UCSD-AML1 (cell line): ENCODE results near the gene MOCOS.

Experiments used
- DNase-seq: peaks from one replicate; lab custom pipeline; 2025; ENCODE audit not compliant: unreplicated experiment; lab: John Stamatoyannopoulos, UW

MOCOS gene

DNA sequence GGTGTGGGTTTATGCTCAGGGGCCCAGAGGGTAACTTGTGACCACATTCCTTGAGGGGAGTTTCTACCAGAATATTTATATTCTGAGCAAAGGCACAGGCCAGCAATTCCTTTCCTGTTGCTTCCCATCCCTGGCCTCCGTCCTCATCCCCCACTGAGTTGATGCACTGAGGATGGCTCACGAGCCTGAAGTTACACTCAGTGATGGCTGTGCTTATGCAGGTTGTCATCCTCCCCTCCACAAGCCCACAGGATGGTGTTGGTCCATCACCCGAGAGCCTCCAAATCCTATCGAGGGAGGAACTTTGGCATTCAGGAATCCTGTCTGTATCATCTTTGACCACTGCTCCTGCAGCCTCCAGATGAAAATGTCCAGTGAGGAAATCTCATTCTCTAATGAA, 81.9 kb downstream of the MOCOS start:
- DNase-seq = no peak

DNA sequence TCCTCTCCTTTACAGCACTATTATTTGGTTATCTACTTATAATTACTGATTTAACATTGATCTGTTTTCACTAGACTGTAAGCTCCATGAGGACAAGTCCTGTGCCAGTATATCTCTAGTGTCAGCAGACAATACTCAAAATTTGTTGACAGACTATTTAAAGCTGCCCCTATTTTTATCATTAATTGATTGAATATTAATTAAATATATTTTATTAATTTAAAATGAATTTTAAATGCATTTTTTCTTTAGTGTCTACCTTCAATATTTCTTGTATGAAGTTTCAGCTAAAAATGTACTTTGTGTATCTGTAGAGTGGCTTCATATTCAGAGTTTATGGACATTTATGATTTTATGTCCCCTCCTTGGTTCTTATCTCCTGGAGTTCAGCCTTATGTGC, 83.9 kb downstream of the MOCOS start:
- DNase-seq = no peak

DNA sequence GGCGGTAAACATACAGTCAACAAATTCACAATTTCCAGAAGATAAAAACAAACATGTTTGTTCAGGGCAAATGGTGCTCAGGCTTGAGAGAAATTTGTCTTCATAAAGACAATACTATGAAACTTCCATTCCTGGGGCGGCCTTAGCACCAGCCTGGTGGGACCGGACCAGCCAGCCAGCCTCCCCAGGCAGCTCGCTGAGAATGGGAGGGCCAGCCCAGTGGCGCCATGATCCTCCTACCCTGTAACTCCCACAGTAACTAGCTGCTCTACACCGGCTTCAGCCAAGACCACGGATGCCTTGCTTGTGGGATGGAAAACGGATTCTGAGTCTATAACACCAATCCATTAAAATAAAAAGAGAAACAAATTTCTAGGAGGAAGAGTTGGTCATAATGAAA, 86.0 kb downstream of the MOCOS start:
- no peak for DNase-seq

DNA sequence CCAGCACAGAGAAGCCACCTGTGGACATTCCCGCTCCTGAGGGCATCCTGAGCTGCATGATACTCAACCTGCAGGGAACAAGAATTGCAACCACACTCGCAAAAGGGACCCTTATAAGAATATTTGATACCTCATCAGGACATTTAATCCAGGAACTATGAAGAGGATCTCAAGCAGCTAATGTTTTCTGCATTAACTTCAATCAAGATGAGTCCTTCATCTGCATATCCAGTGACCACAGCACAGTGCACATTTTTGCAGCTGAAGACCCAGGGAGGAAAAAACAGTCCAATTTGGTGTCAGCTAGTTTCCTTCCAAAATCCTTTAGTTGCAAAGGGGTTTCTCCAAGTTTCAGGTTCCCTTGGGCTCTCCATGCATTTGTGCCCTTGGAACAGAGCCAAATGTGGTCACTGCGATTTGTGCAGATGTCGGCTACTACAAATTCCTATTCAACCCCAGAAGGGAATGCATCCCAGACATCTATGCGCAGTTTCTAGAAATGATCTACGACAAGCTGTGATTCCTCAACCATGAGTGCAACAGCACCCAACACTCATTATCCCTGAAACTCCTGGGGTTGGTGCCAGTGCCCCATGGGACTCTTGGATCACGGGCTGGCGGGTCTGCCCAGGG, 86.9 kb downstream of the MOCOS start:
- DNase-seq = no peak

DNA sequence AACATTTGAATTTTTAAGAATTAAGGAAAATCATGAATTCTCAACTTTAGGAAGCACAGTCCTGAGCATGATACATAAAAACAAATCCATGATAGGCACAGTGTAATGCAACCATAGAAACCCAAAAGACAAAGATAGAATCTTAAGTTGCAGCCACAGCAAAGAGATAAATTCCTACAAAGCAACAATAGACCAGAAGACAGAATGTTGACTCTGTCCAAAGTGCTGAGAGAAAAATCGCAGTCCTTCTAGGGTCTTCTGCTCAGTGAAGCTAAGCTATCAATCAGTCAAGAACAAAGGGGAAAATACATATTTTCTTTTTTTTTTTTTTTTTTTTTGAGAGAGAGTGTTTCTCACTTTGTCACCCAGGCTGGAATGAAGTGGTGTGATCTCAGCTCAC, 88.3 kb downstream of the MOCOS start:
- DNase-seq = no peak

DNA sequence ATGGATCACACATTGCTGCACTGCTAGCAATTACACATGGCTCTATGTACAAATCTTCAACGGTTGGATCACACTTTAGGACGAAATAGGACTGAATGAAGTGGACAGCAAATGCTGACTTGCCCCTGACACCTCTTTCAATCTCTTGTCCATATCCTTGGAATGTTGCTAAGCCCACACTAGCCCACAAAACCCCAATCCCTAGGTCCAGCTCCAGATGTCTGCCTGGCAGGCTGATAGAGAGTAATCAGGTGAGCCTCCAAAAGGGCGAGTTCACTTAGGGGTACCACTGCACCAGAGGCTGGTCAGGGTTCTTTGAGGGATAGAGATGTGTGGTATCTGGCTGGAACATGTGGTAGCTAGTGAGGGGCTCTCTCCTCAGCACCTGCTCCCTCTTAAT, 91.7 kb downstream of the MOCOS start:
- DNase-seq = no peak

DNA sequence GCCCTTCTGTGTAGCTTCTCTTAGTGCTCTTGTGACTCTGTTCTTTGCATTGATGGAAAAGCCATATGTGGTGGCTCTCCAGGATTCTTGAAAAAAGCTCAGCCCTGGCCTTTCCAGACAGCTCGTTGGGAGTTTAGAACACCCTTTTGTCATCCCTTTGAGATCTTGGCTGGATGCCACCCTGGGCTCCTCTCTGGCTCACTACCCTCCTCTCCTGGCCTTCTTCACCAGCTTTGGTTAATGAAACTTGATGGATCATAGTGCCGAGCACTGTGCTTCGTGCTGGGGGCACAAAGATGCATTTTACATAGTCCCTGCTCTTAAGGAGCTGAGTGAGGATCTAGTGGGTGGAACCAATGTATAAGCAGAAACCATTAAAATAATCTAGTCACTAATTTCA, 94.6 kb downstream of the MOCOS start:
- DNase-seq = no peak

DNA sequence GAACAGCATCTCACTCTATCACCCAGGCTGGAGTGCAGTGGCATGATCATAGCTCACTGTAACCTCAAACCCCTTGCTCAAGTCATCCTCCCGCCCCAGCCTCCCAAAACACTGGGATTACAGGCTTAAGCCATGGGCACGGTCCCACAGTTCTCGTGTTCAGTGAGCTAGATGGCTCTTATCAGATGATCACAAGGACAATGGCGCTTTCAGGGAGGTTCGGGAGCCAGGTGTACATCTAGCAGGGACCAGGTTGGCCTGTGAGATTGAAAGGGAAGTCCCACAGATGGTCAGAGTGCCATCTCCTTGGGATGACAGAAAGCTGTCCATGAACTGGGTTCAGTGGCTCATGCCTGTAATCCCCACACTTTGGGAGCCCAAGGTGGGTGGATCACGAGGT, 96.2 kb downstream of the MOCOS start:
- no peak for DNase-seq

DNA sequence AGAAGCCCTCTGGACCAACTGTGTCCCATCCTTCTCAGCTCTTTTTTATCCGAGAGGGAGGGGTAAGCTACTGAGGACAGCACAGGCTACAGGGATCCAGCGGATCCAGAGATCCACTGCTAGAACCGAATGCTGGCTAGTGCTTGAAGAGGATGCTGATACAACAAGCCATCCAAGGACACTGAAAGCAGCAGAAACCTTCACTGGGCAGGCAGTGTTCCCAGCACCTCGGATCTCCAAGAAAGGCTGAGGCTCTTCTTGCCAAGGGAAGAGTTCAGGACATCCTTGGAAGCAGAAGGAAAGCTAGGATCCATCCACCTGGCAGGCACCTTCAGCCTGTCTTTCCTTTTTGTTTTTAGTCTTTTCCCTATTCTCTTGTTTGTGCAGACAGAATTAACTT, 97.0 kb downstream of the MOCOS start:
- DNase-seq = no peak

DNA sequence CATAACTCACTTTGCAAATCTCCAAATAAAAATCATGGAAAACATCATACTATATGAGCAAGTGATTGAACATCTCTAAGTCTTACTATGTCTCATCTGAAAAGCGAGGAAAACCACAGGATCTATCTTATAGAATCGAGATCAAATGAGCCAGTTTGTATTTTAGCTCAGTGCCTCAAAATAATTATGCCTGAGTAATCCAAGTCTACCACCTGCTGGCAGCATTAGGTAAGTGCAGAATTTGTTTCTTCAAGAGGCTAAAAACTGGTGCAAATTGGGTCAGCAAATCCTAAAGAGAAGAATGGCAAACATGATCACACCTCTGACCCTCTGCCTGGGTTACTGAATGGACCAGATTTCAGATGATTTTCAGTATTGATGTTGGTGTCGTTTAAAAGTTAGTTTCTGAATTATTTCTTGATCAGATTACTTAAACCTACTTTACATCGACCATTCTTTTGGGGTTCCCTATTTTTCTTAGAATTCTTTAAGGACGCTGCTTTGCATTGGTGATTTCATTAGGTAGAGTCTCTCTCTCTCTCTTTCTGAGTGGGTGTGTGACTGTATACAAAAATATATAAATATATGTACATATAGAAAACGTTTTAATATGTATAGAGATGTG, 97.5 kb downstream of the MOCOS start:
- no peak for DNase-seq

DNA sequence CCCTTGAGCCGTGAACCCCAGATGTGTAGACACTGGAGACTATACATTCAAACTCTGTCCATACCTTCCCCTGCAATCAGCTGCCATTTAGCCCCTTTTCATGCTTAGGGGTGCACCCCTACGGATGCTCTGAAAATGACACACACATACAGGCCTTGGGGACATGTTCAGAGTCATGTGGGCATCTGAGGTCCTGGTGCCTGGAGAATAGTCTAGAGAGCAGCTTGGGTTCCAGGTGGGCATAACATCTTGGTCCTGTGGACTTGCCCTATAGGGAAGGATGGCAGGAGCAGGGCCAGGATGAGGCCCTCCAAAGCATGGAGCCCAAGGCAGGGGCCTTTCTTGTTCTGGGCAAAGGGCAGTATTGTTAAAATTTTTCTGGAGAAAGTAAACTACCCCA, 100.4 kb downstream of the MOCOS start:
- DNase-seq = no peak

DNA sequence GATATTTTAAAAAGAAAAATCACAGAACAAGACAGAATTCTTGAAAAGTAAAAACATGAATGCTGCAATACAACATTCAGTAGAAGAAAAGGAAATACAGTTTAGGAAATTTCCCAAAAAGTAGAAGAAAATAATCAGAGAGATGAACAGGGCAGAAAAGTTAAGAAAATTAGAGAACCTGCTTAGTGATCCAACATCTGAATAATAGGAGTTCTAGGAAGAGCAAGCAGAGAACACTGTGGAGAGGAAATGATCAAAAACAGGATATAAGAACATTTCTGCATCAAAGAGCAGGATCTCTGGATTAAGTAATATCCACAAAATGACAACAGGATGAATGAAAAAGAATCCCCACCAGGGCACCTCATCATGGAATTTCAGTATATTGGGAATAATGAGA, 101.4 kb downstream of the MOCOS start:
- no peak for DNase-seq

DNA sequence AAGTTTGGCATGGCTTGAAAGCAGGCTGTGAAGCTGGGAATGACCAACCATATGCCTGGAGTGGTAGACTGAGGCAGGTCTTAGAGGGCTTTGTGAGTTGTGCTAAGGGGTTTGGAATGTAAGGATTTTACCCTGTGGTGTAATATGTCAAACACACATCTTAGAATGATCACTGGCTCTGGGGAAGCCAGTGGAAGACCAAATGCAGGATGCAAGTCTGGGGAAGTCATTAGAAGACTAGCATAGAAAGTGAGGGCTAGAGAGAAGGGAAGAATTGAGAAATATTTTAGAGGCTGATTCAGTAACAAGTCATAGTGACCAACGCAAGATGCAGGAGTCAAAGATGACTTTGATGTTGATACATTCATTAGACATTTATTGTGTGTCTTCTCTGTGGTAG, 106.7 kb downstream of the MOCOS start:
- DNase-seq = no peak

DNA sequence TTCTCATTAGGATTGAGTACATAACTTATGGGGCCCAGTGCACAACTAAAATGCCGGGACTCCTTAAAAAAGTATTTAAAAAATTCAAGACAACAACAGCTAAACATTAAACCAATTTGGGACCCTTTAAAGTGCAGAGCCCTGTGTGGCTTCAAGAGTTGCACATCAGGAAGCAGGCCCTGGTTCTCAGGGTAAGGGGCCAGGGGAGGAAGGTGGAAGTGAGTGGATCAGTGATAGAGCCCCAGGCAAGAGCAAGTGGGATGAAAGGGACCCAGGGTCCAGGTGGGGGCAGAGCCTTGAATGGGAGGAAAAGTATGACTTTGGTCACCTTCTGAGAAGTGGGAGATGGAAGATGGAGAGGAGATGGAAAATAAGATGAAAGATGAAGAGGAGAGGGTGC, 107.9 kb downstream of the MOCOS start:
- DNase-seq = no peak

DNA sequence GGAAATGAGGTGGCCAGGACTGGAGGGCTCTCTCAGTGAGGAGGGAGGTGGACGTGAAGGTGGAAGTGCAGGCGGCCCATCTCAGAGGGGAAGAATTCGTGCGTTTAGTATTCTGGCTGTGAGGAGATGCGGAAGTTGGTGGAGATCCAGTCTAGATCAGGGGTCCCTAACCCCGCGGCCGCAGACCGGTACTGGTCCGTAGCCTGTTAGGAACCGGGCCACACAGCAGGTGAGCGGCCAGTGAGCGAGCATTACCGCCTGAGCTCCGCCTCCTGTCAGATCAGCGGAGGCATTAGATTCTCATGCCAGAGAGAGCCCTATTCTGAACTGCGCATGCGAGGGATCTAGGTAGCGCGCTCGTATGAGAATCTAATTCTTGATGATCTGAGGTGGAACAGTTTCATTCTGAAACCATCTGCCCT, 108.6 kb downstream of the MOCOS start:
- no peak for DNase-seq

DNA sequence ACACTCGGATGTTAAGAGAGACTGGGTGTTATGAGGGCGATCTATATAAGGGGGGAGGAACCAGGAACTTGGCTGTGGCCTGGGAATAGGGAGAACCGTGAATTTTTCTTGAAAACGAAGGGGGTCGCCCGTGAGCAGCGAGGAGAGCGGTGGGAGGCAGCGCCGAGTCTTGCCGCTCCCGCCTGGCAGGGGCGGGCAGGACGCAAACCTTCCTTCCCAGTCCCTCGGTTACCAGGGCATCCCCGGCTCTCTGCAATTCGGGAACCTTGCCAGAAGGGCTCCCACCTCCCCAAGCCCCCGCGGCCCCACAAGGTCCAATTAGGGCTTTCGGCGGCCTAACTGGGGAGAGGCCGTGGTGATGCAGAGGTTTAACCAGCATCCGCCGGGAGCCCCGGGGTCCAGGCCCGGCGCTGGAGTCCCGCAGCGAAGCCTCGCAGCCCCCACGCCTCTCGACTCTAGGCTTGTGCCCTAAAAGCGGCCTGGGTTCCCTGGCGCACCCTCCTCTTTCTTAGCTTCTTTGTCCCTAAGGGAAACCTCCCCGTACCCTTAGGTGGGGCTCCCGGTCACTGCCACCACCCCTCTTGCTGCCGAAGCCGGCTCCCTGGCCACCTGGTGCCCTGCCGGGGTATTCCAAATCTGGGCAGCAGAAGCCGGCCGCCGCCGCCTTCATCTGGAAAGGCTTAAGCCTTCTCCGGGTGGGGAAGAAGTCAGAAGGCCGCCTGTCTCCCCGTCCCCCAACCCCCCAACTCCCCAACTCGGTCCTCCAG, 109.5 kb downstream of the MOCOS start:
- DNase-seq = no peak

DNA sequence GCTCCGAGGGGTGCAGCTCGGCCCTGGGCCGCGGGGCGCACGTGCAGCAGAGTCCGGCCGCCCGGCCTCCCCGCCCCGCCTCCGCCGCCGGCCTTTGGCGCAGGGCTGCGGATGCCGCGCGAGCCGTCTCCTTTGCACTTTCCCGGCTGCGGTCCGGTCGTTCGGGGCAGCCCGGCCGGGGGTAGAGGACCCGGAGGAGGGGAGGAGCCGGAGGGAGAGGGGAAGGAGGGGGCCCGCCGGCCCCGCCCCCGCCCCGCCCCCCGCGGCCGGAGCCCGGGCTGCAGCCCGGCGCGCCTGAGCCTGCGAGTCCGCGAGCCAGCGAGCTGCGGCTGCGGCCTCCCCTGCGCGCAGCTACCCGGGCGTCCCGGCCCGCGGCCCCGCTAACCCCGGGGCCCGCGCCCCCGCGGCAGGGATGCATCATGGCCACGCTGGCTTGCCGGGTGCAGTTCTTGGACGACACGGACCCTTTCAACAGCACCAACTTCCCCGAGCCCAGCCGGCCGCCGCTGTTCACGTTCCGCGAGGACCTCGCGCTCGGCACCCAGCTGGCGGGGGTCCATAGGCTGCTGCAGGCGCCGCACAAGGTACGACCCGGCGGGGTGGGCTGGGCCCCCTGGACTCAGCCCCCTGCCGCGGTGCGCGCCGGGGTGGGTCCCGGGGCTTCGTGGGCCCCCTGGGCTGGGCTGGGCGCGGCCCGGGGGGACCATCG, 110.3 kb downstream of the MOCOS start, which contains the start of gene FHOD3:
FHOD3 (plus strand) TSS at position 297 of the 709 bp plus-strand sequence; CDS start at position 420, 123 bp downstream.
- peak; percentile 20 for DNase-seq

DNA sequence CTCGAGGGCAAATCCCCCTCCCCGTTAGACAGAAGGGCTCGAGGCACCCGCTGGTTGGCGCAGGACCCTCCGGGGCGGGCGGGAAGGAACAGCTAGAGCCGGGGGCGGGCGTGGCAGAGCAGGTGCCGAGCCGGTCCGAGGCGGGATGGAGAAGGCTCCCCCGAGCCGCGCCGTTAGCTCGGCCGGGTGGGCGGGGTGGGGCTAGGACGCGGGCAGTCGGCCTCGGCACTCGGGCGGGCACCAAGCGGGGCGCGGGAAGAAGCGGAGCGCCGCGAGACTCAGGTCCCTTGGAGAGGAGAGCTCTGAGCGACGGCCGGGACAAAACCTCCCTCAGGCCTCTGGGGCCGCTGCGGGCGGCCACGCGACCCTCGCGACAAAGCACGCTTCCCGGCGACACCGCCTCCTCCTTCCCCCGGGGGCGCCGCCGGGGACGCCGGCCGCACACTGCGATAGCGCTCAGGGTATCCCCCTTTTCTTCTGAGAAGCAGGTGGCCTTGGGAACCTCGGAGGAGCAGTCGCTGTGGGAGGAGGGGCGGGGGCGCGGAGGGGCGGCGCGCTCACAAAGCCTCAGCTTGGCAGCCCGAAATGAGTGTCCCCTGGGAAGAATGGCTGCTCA, 110.9 kb downstream of the MOCOS start:
- DNase-seq = no peak

DNA sequence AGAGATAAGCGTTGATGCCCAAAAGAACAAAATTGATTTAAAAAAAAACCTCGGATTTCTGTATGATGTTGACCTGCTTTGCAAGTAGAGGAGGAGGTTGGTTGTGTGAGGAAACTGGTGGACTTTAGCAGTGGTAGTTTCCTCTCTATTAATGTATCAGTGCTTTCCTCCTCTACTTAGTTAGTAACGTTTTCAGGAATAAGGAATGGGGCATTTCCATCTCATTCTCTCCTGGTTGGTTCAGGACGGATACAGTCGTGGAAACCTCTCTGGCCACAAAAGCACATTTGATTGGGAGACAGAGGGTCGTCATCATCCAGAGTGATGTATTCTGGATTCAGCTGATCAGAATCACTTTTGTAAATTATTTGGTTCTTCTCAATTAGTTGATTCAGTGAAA, 111.7 kb downstream of the MOCOS start:
- no peak for DNase-seq

DNA sequence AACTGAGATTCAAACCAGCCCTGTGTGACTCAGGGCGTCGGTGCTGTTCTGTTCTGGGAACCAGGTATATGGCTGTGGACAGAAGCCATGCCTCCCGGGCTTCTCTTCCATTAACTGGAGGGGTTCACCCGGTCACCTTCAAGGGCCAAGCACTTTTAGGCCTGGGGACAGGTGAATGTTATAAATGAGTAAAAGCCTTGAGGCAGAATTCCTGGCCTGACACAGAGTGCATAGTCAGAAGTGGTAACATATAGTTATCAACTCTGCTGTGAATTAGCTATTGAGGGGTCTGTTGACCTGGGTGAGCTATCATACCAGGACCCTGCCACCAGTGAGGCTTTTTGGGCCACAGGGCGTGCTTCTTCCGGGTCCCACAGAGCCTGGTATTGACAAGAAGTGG, 112.9 kb downstream of the MOCOS start:
- no peak for DNase-seq

DNA sequence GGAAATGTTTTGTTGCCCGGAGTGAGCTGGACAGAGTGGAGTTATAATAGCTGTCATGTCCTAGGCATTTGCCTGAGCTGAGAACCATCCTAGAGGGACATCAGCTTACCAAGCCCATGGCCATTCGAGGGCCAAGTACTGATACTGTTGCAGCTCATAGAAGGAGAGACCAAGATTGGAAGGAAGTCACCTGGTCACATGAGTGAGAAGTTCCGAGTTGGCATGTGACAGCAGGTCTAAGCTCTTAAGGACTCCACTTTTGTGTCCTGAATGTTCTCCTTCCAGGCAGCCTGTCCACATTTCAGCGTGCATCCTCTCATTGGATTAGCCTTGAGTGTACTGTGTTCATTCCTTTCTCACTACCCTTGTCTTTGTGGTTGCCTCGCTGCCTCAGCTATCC, 114.6 kb downstream of the MOCOS start:
- no peak for DNase-seq
